GM19023 (cell line): ENCODE measurements around the gene CSNK1A1L.

Experiments used
- ATAC-seq: cut with Tn5 transposase; IDR thresholded peaks from one replicate; pipeline ENCODE4 v1.9.1; 2021; ENCODE audit warnings: mild to moderate bottlenecking, moderate library complexity; ENCODE audit not compliant: unreplicated experiment

CSNK1A1L gene

GRCh38 chr13:37107868-37108267 lies 2.4 kb upstream of the CSNK1A1L start:
- ATAC-seq, result no peak

- no peak for ATAC-seq
Measured at GRCh38 chr13:37107456-37107855, 2.0 kb upstream of the CSNK1A1L start.

- no peak for ATAC-seq
Measured at GRCh38 chr13:37106642-37107041, 1.2 kb upstream of the CSNK1A1L start.

- ATAC-seq, result no peak
Measured at GRCh38 chr13:37102896-37103295, 2.6 kb downstream of the CSNK1A1L start.

- no peak for ATAC-seq
Measured at GRCh38 chr13:37101201-37101600, 4.3 kb downstream of the CSNK1A1L start.

GRCh38 chr13:37100731-37101130 lies 4.7 kb downstream of the CSNK1A1L start:
- ATAC-seq, result no peak

GRCh38 chr13:37097076-37097475 lies 8.4 kb downstream of the CSNK1A1L start:
- ATAC-seq, result no peak

GRCh38 chr13:37094840-37095239 lies 10.6 kb downstream of the CSNK1A1L start:
- ATAC-seq, result no peak

- no peak for ATAC-seq
Measured at GRCh38 chr13:37094099-37094498, 11.4 kb downstream of the CSNK1A1L start.

- no peak for ATAC-seq
Measured at GRCh38 chr13:37091835-37092234, 13.6 kb downstream of the CSNK1A1L start.

- ATAC-seq, result no peak
Measured at GRCh38 chr13:37090912-37091311, 14.6 kb downstream of the CSNK1A1L start.

- no peak for ATAC-seq
Measured at GRCh38 chr13:37089495-37089894, 16.0 kb downstream of the CSNK1A1L start.

- no peak for ATAC-seq
Measured at GRCh38 chr13:37087486-37087885, 18.0 kb downstream of the CSNK1A1L start.

GRCh38 chr13:37085606-37086005 lies 19.9 kb downstream of the CSNK1A1L start:
- no peak for ATAC-seq

GRCh38 chr13:37076818-37077217 lies 28.6 kb downstream of the CSNK1A1L start:
- no peak for ATAC-seq

GRCh38 chr13:37075164-37075563 lies 30.3 kb downstream of the CSNK1A1L start:
- no peak for ATAC-seq

GRCh38 chr13:37074703-37075102 lies 30.8 kb downstream of the CSNK1A1L start:
- no peak for ATAC-seq

- no peak for ATAC-seq
Measured at GRCh38 chr13:37072024-37072423, 33.4 kb downstream of the CSNK1A1L start.

GRCh38 chr13:37070956-37071355 lies 34.5 kb downstream of the CSNK1A1L start:
- ATAC-seq, result no peak

- no peak for ATAC-seq
Measured at GRCh38 chr13:37070145-37070695, 35.2 kb downstream of the CSNK1A1L start.

- ATAC-seq, result no peak
Measured at GRCh38 chr13:37069597-37070103, 35.8 kb downstream of the CSNK1A1L start.

GRCh38 chr13:37068962-37069361 lies 36.5 kb downstream of the CSNK1A1L start:
- no peak for ATAC-seq

- ATAC-seq, result no peak
Measured at GRCh38 chr13:37067874-37068273, 37.6 kb downstream of the CSNK1A1L start.
